Panc1 (cell line): ENCODE results near the gene PBX2.

ENCODE experiments used
- POLR2AphosphoS5 ChIP-seq: IDR thresholded peaks from 2 replicates; pipeline ENCODE4 v1.6.1; 2012; ENCODE audit warnings: mild to moderate bottlenecking, low read depth, low read length, moderate library complexity
- TF ChIP-seq, protein P1 (sequence below): fragments of 450-650 bp; IDR thresholded peaks from 2 replicates; pipeline ENCODE4 v1.5.1; 2017; ENCODE audit warnings: mild to moderate bottlenecking

DNA sequence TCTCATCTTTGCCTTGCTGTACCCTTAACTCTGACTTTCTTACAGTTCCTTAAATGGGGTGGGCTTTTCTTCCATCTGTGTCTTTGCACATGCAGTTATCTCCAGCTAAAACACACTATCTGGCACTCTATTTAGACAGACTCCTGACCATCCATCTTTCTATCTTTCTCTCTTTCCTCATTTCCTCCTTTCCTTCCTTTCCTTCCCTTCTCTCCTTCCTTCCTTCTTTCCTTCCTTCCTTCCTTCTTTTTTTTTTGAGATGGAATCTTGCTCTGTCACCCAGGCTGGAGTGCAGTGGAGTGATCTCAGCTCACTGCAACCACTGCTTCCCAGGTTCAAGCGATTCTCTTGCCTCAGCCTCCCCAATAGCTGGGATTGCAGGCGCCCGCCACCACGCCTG lies 25.6 kb upstream of the PBX2 start:
- TF ChIP-seq POLR2AphosphoS5 = no peak
- TF ChIP-seq, protein P1, sequence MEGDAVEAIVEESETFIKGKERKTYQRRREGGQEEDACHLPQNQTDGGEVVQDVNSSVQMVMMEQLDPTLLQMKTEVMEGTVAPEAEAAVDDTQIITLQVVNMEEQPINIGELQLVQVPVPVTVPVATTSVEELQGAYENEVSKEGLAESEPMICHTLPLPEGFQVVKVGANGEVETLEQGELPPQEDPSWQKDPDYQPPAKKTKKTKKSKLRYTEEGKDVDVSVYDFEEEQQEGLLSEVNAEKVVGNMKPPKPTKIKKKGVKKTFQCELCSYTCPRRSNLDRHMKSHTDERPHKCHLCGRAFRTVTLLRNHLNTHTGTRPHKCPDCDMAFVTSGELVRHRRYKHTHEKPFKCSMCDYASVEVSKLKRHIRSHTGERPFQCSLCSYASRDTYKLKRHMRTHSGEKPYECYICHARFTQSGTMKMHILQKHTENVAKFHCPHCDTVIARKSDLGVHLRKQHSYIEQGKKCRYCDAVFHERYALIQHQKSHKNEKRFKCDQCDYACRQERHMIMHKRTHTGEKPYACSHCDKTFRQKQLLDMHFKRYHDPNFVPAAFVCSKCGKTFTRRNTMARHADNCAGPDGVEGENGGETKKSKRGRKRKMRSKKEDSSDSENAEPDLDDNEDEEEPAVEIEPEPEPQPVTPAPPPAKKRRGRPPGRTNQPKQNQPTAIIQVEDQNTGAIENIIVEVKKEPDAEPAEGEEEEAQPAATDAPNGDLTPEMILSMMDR = no peak
